IMR-90 (cell line): Measurements from ENCODE around the gene KDM8.

Source experiments
- CEBPB ChIP-seq: IDR thresholded peaks from 2 replicates; pipeline ENCODE4 v1.6.1; 2012; ENCODE audit warnings: low read depth, low read length, improper control_type of control experiment
- CTCF ChIP-seq: conservative IDR thresholded peaks from 2 replicates; pipeline ENCODE4 v1.5.1; 2012; ENCODE audit warnings: mild to moderate bottlenecking, low read depth, low read length, improper control_type of control experiment
- POLR2A ChIP-seq: IDR thresholded peaks from 2 replicates; pipeline ENCODE4 v1.6.1; 2012; ENCODE audit warnings: mild to moderate bottlenecking, low read depth, low read length
- SMC3 ChIP-seq: fragments of 150-350 bp; IDR thresholded peaks from 2 replicates; pipeline ENCODE4 v1.6.1; 2016; ENCODE audit warnings: low read depth, mild to moderate bottlenecking, antibody characterized with exemption, low read length, moderate library complexity

- TF ChIP-seq CTCF (no peak), POLR2A (no peak), CEBPB (no peak), SMC3 (no peak)
Observed at GRCh38 chr16:27165576-27165975, 37.8 kb upstream of the KDM8 start.
